Progenitor cell of endocrine pancreas (in vitro differentiated cells): Measurements from ENCODE around the gene DKK2. TPM values are rescaled to one million over a fixed set of nuclear protein-coding genes. Genes with fewer than 3 reads are reported as not detected.

Experiments used
- DNase-seq: peaks from one replicate; pipeline ENCODE4 v3.0.0; 2021; ENCODE audit warnings: low spot score; ENCODE audit not compliant: unreplicated experiment
- H3K27ac Mint-ChIP-seq: 2 replicates; pipeline ENCODE4 v1.8.0; 2021; ENCODE audit warnings: mild to moderate bottlenecking, moderate library complexity, mixed read lengths
- H3K27me3 Mint-ChIP-seq: 2 replicates; pipeline ENCODE4 v1.8.0; 2021; ENCODE audit warnings: mixed read lengths
- H3K36me3 Mint-ChIP-seq: 2 replicates; pipeline ENCODE4 v1.8.0; 2022; ENCODE audit warnings: mixed read lengths; ENCODE audit not compliant: insufficient read depth
- H3K4me1 Mint-ChIP-seq: 2 replicates; pipeline ENCODE4 v1.8.0; 2021; ENCODE audit warnings: low read depth, mixed read lengths
- H3K4me3 Mint-ChIP-seq: 2 replicates; pipeline ENCODE4 v1.8.0; 2021; ENCODE audit warnings: low read depth, mild to moderate bottlenecking, moderate library complexity, mixed read lengths
- H3K9me3 Mint-ChIP-seq: 2 replicates; pipeline ENCODE4 v1.8.0; 2021; ENCODE audit warnings: low read depth, mixed read lengths
- CTCF ChIP-seq: fragments of 200-600 bp; sonication (generic); IDR thresholded peaks from one replicate; pipeline ENCODE4 v1.5.0; 2021; ENCODE audit warnings: antibody characterized with exemption, mild to moderate bottlenecking; ENCODE audit not compliant: unreplicated experiment
- total RNA-seq: library from RNA; stranded (reverse); gene quantifications from 2 replicates; pipeline ENCODE4 v1.2.1, GENCODE V29; 2021

Gene DKK2
- total RNA-seq, 1 donor from 2014 or later: 17.0 TPM

GRCh38 chr4:107034996-107035818 is 906 bp downstream of the DKK2 start:
- TF ChIP-seq CTCF: no peak
- Mint-ChIP-seq H3K9me3 (no peaks in the 10 kb centered on the region), H3K27me3 (peaks cover 70% of the 10 kb centered on the region), H3K4me3 (peak overlapping the region; percentile 89), H3K36me3 (no peaks in the 10 kb centered on the region), H3K27ac (no peak overlapping the region), H3K4me1 (peaks cover 27% of the 10 kb centered on the region)
- peak; percentile 15 for DNase-seq

GRCh38 chr4:107034091-107034995 is 1.8 kb downstream of the DKK2 start:
- Mint-ChIP-seq H3K36me3 (no peaks in the 10 kb centered on the region), H3K27ac (no peak overlapping the region), H3K9me3 (no peaks in the 10 kb centered on the region), H3K4me3 (peak overlapping the region; percentile 89), H3K27me3 (peaks cover 68% of the 10 kb centered on the region), H3K4me1 (peaks cover 27% of the 10 kb centered on the region)
- TF ChIP-seq CTCF: peak; percentile 53
- DNase-seq: peak; percentile 37

GRCh38 chr4:107027379-107027778 is 8.7 kb downstream of the DKK2 start:
- no peak for TF ChIP-seq CTCF
- DNase-seq: no peak
- peaks cover 8% of the 10 kb centered on the region for H3K27me3 Mint-ChIP-seq
- H3K4me3 Mint-ChIP-seq: no peak overlapping the region
- H3K9me3 Mint-ChIP-seq: no peaks in the 10 kb centered on the region
- peaks cover 2% of the 10 kb centered on the region for H3K4me1 Mint-ChIP-seq
- no peak overlapping the region for H3K27ac Mint-ChIP-seq
- no peaks in the 10 kb centered on the region for H3K36me3 Mint-ChIP-seq

- Mint-ChIP-seq H3K27me3 (no peaks in the 10 kb centered on the region), H3K4me3 (no peak overlapping the region), H3K36me3 (no peaks in the 10 kb centered on the region), H3K9me3 (no peaks in the 10 kb centered on the region), H3K27ac (no peak overlapping the region), H3K4me1 (peaks cover 2% of the 10 kb centered on the region)
- no peak for TF ChIP-seq CTCF
- DNase-seq: no peak
Measured at GRCh38 chr4:107018344-107018735, 17.8 kb downstream of the DKK2 start.
